Trophoblast cell (in vitro differentiated cells and primary cell): ENCODE data around the gene KMT2C.
"Not testable (repeated sequence)": the region's sequence is repeated elsewhere in the genome, so short reads cannot be mapped to it uniquely, and the experiment has no call there.

Experiments used
- DNase-seq, 2 donors: peaks; one replicate each; pipeline ENCODE4 v3.0.0-alpha.2; 2016
- H2AFZ ChIP-seq: 2 replicates; pipeline ENCODE4 v1.6.1; 2013; ENCODE audit warnings: low read length, moderate library complexity, mild to moderate bottlenecking; ENCODE audit not compliant: insufficient read depth, poor library complexity
- H2AK5ac ChIP-seq: 2 replicates; pipeline ENCODE4 v1.6.1; 2013; ENCODE audit warnings: mild to moderate bottlenecking, low read length
- H2BK120ac ChIP-seq: 2 replicates; pipeline ENCODE4 v1.6.1; 2013; ENCODE audit warnings: low read length, mild to moderate bottlenecking, moderate library complexity; ENCODE audit not compliant: insufficient read depth, poor library complexity
- H2BK12ac ChIP-seq: 2 replicates; pipeline ENCODE4 v1.6.1; 2013; ENCODE audit warnings: mild to moderate bottlenecking, low read length, moderate library complexity
- H2BK5ac ChIP-seq: 2 replicates; pipeline ENCODE4 v1.6.1; 2013; ENCODE audit warnings: low read length, low read depth, moderate library complexity, mild to moderate bottlenecking; ENCODE audit not compliant: poor library complexity
- H3K14ac ChIP-seq: 2 replicates; pipeline ENCODE4 v1.6.1; 2013; ENCODE audit warnings: mild to moderate bottlenecking, low read length
- H3K18ac ChIP-seq: 2 replicates; pipeline ENCODE4 v1.6.1; 2013; ENCODE audit warnings: mild to moderate bottlenecking, low read length
- H3K23ac ChIP-seq: 2 replicates; pipeline ENCODE4 v1.6.1; 2013; ENCODE audit warnings: low read length
- H3K27ac ChIP-seq: 2 replicates; pipeline ENCODE4 v1.5.1; 2013; ENCODE audit warnings: low read depth, mild to moderate bottlenecking, inconsistent platforms, low read length, moderate library complexity
- H3K27me3 ChIP-seq: 2 replicates; pipeline ENCODE4 v1.6.1; 2013; ENCODE audit warnings: inconsistent platforms, mild to moderate bottlenecking, low read length, moderate library complexity; ENCODE audit not compliant: insufficient read depth
- H3K36me3 ChIP-seq, 2 experiments: 1 replicate in 1 of 2; 2 replicates in 1 of 2; pipeline ENCODE4 v1.6.1; 2013; ENCODE audit warnings: low read length in 2 of 2, mild to moderate bottlenecking in 2 of 2, moderate library complexity in 1 of 2; ENCODE audit not compliant: insufficient read depth in 2 of 2, control insufficient read depth in 1 of 2
- H3K4ac ChIP-seq: 2 replicates; pipeline ENCODE4 v1.6.1; 2013; ENCODE audit warnings: low read depth, mild to moderate bottlenecking, low read length, moderate library complexity
- H3K4me1 ChIP-seq, 2 experiments: 1 replicate in 1 of 2; 2 replicates in 1 of 2; pipeline ENCODE4 v1.6.1; 2013; ENCODE audit warnings: low read length in 2 of 2, mild to moderate bottlenecking in 2 of 2, moderate library complexity in 1 of 2; ENCODE audit not compliant: insufficient read depth in 2 of 2, control insufficient read depth in 1 of 2
- H3K4me2 ChIP-seq: 2 replicates; pipeline ENCODE4 v1.6.1; 2013; ENCODE audit warnings: inconsistent platforms, mild to moderate bottlenecking, low read length, moderate library complexity
- H3K4me3 ChIP-seq: 2 replicates; pipeline ENCODE4 v1.5.1; 2013; ENCODE audit warnings: mild to moderate bottlenecking, low read depth, low read length, inconsistent platforms
- H3K79me1 ChIP-seq: one replicate; pipeline ENCODE4 v1.6.1; 2013; ENCODE audit warnings: low read length
- H3K79me2 ChIP-seq: 2 replicates; pipeline ENCODE4 v1.6.1; 2013; ENCODE audit warnings: low read length, mild to moderate bottlenecking; ENCODE audit not compliant: control insufficient read depth, insufficient read depth, poor library complexity
- H3K9ac ChIP-seq: 2 replicates; pipeline ENCODE4 v1.6.1; 2013; ENCODE audit warnings: mild to moderate bottlenecking, low read length
- H3K9me3 ChIP-seq: 2 replicates; pipeline ENCODE4 v1.6.1; 2013; ENCODE audit warnings: low read depth, mild to moderate bottlenecking, control low read depth, inconsistent platforms, low read length; ENCODE audit not compliant: insufficient read depth
- H4K12ac ChIP-seq: 2 replicates; pipeline ENCODE4 v1.6.1; 2013; ENCODE audit warnings: low read depth, mild to moderate bottlenecking, low read length, moderate library complexity
- H4K8ac ChIP-seq: 2 replicates; pipeline ENCODE4 v1.6.1; 2013; ENCODE audit warnings: low read depth, mild to moderate bottlenecking, low read length, moderate library complexity
- H4K91ac ChIP-seq: one replicate; pipeline ENCODE4 v1.6.1; 2013; ENCODE audit warnings: low read depth, mild to moderate bottlenecking, low read length, moderate library complexity
- WGBS: extraction: QIAGEN DNeasy Blood & Tissue Kit; methylation state at CpG from one replicate; pipeline ENCODE4 v1.1.7; 2013; ENCODE audit warnings: missing lambda C conversion rate; ENCODE audit not compliant: insufficient read length, insufficient coverage; ENCODE audit errors: extremely low coverage; 5-methylcytosine and 5-hydroxymethylcytosine counted together

KMT2C gene

GRCh38 chr7:152204417-152204816, 231.4 kb downstream of the KMT2C start:
- not testable (repeated sequence) for H3K4me3 ChIP-seq, H2BK12ac ChIP-seq, H3K79me1 ChIP-seq, H3K18ac ChIP-seq, H3K23ac ChIP-seq, H3K14ac ChIP-seq, H2BK5ac ChIP-seq, DNase-seq, H3K4me2 ChIP-seq, H3K79me2 ChIP-seq, H3K27me3 ChIP-seq, H2AFZ ChIP-seq, H3K4me1 ChIP-seq, H3K4ac ChIP-seq, H3K36me3 ChIP-seq, H4K12ac ChIP-seq, H2BK120ac ChIP-seq, H3K9ac ChIP-seq, H3K27ac ChIP-seq, H4K8ac ChIP-seq, H2AK5ac ChIP-seq, H4K91ac ChIP-seq, H3K9me3 ChIP-seq

- peaks cover 2% of the 10 kb centered on the region for H3K79me1 ChIP-seq
- no CpG with 5 or more reads among the region's 3 CpGs for WGBS
- no peak overlapping the region for H3K4me3 ChIP-seq
- no peak overlapping the region for H4K91ac ChIP-seq
- H2AK5ac ChIP-seq = no peak overlapping the region
- H4K12ac ChIP-seq = no peak overlapping the region
- no peak overlapping the region for H4K8ac ChIP-seq
- no peak overlapping the region for H3K14ac ChIP-seq
- no peak for DNase-seq
- no peak overlapping the region for H2BK5ac ChIP-seq
- H3K4me1 ChIP-seq = no peaks in the 10 kb centered on the region
- no peak overlapping the region for H3K23ac ChIP-seq
- H3K27ac ChIP-seq = no peak overlapping the region
- no peak overlapping the region for H3K9ac ChIP-seq
- H3K36me3 ChIP-seq = peaks cover 5 to 7% of the 10 kb centered on the region in 2 experiments
- no peak overlapping the region for H3K18ac ChIP-seq
- H2BK12ac ChIP-seq = no peak overlapping the region
- no peak overlapping the region for H3K4ac ChIP-seq
- H3K4me2 ChIP-seq = no peak overlapping the region
- no peaks in the 10 kb centered on the region for H3K27me3 ChIP-seq
- H2AFZ ChIP-seq = no peak overlapping the region
- H2BK120ac ChIP-seq = no peak overlapping the region
- no peaks in the 10 kb centered on the region for H3K79me2 ChIP-seq
- no peaks in the 10 kb centered on the region for H3K9me3 ChIP-seq
Observed at GRCh38 chr7:152203095-152203494, 232.7 kb downstream of the KMT2C start.

- peak in 1 of 2 donors; percentile 38 for DNase-seq
- H2BK5ac ChIP-seq = no peak overlapping the region
- H4K8ac ChIP-seq = no peak overlapping the region
- H3K14ac ChIP-seq = no peak overlapping the region
- H2AFZ ChIP-seq = no peak overlapping the region
- no peak overlapping the region for H3K9ac ChIP-seq
- H3K4me2 ChIP-seq = no peak overlapping the region
- H2BK12ac ChIP-seq = no peak overlapping the region
- no peak overlapping the region for H3K18ac ChIP-seq
- H3K36me3 ChIP-seq = peaks cover 5 to 7% of the 10 kb centered on the region in 2 experiments
- H3K9me3 ChIP-seq = no peaks in the 10 kb centered on the region
- no peaks in the 10 kb centered on the region for H3K79me2 ChIP-seq
- H2BK120ac ChIP-seq = no peak overlapping the region
- H3K79me1 ChIP-seq = peaks cover 2% of the 10 kb centered on the region
- H3K23ac ChIP-seq = no peak overlapping the region
- H3K4ac ChIP-seq = no peak overlapping the region
- H2AK5ac ChIP-seq = no peak overlapping the region
- no peak overlapping the region for H4K12ac ChIP-seq
- no peaks in the 10 kb centered on the region for H3K4me1 ChIP-seq
- no peaks in the 10 kb centered on the region for H3K27me3 ChIP-seq
- WGBS = no CpG with 5 or more reads among the region's 3 CpGs
- no peak overlapping the region for H3K27ac ChIP-seq
- H4K91ac ChIP-seq = no peak overlapping the region
- H3K4me3 ChIP-seq = no peak overlapping the region
Observed at GRCh38 chr7:152202056-152202455, 233.7 kb downstream of the KMT2C start.

GRCh38 chr7:152200395-152200794, 235.4 kb downstream of the KMT2C start:
- no peak overlapping the region for H3K14ac ChIP-seq
- H3K79me2 ChIP-seq = no peaks in the 10 kb centered on the region
- H2BK12ac ChIP-seq = no peak overlapping the region
- no peak overlapping the region for H3K4me2 ChIP-seq
- no peaks in the 10 kb centered on the region for H3K9me3 ChIP-seq
- no peak overlapping the region for H3K4ac ChIP-seq
- no peak overlapping the region for H3K27ac ChIP-seq
- no peak overlapping the region for H3K4me3 ChIP-seq
- H3K79me1 ChIP-seq = peaks cover 2% of the 10 kb centered on the region
- no peak overlapping the region for H3K18ac ChIP-seq
- no peak overlapping the region for H2BK5ac ChIP-seq
- peak overlapping the region; percentile 60 for H4K8ac ChIP-seq
- H2AK5ac ChIP-seq = no peak overlapping the region
- H3K23ac ChIP-seq = no peak overlapping the region
- peaks cover 5 to 8% of the 10 kb centered on the region in 2 experiments for H3K36me3 ChIP-seq
- H3K9ac ChIP-seq = no peak overlapping the region
- H3K27me3 ChIP-seq = no peaks in the 10 kb centered on the region
- H2AFZ ChIP-seq = no peak overlapping the region
- no peak overlapping the region for H2BK120ac ChIP-seq
- H4K91ac ChIP-seq = peak overlapping the region; percentile 47
- no peak for DNase-seq
- whole genome bisulfite sequencing = no CpG with 5 or more reads among the region's 6 CpGs
- H4K12ac ChIP-seq = no peak overlapping the region
- H3K4me1 ChIP-seq = no peaks in the 10 kb centered on the region
